GM19467 (cell line): Measurements from ENCODE around the gene RMDN3.
A peak's percentile ranks its signal among the peaks of the same experiment; 100 is the strongest.

Source experiments
- ATAC-seq: cut with Tn5 transposase; IDR thresholded peaks from one replicate; pipeline ENCODE4 v1.9.1; 2021; ENCODE audit warnings: mild to moderate bottlenecking, moderate library complexity; ENCODE audit not compliant: unreplicated experiment

Gene RMDN3

GRCh38 chr15:40754883-40755811 is at the start of gene RMDN3:
Gene RMDN3 (minus strand): TSS chr15:40755254. CDS start chr15:40754783, 471 bp downstream.
- ATAC-seq: peak; percentile 81

- ATAC-seq: no peak
Measured at GRCh38 chr15:40803688-40804087, 48.6 kb upstream of the RMDN3 start.

GRCh38 chr15:40803076-40803475 is 48.0 kb upstream of the RMDN3 start:
- ATAC-seq: no peak

GRCh38 chr15:40799523-40799922 is 44.5 kb upstream of the RMDN3 start:
- ATAC-seq: no peak

- ATAC-seq: no peak
Measured at GRCh38 chr15:40796512-40796911, 41.5 kb upstream of the RMDN3 start.

GRCh38 chr15:40796041-40796440 is 41.0 kb upstream of the RMDN3 start:
- no peak for ATAC-seq

GRCh38 chr15:40793216-40793989 is 38.3 kb upstream of the RMDN3 start:
- ATAC-seq: no peak

GRCh38 chr15:40792394-40792793 is 37.3 kb upstream of the RMDN3 start:
- no peak for ATAC-seq

- no peak for ATAC-seq
Measured at GRCh38 chr15:40790718-40791117, 35.7 kb upstream of the RMDN3 start.

GRCh38 chr15:40789999-40790398 is 34.9 kb upstream of the RMDN3 start:
- ATAC-seq: no peak

- ATAC-seq: no peak
Measured at GRCh38 chr15:40789119-40789518, 34.1 kb upstream of the RMDN3 start.

GRCh38 chr15:40787991-40788390 is 32.9 kb upstream of the RMDN3 start:
- no peak for ATAC-seq

- no peak for ATAC-seq
Measured at GRCh38 chr15:40787344-40787841, 32.3 kb upstream of the RMDN3 start.

- ATAC-seq: no peak
Measured at GRCh38 chr15:40785814-40786213, 30.8 kb upstream of the RMDN3 start.

- ATAC-seq: no peak
Measured at GRCh38 chr15:40785164-40785563, 30.1 kb upstream of the RMDN3 start.

GRCh38 chr15:40782609-40783227 is 27.7 kb upstream of the RMDN3 start:
- peak; percentile 81 for ATAC-seq

GRCh38 chr15:40776537-40777141 is 21.6 kb upstream of the RMDN3 start:
- no peak for ATAC-seq

GRCh38 chr15:40775740-40776536 is 20.9 kb upstream of the RMDN3 start:
- ATAC-seq: no peak

GRCh38 chr15:40775007-40775406 is 20.0 kb upstream of the RMDN3 start:
- ATAC-seq: no peak

GRCh38 chr15:40773902-40774301 is 18.8 kb upstream of the RMDN3 start:
- ATAC-seq: no peak
